Psoas muscle (tissue), 8 donors: ENCODE data around the gene TTC27. TPM values are rescaled to one million over a fixed set of nuclear protein-coding genes. Genes with fewer than 3 reads are reported as not detected.

Source experiments
- ATAC-seq, 4 donors: fragments of 200-7000 bp; cut with Tn5 transposase; one replicate each; pipeline ENCODE4 v1.9.1; 2020; ENCODE audit warnings: moderate library complexity in 3 of 4, mild to moderate bottlenecking in 2 of 4
- DNase-seq, 2 donors: peaks; one replicate each; pipeline ENCODE4 v3.0.0-alpha.2; 2020
- H3K27ac ChIP-seq: fragments of 200-600 bp; one replicate; pipeline ENCODE4 v1.8.0; 2022
- H3K27me3 ChIP-seq, 3 donors: fragments of 200-600 bp in 1 of 3; one replicate each; pipeline versions ENCODE4 v1.6.1 to v1.8.0; 2013 to 2022; ENCODE audit warnings: low read length in 2 of 3, mild to moderate bottlenecking in 2 of 3, moderate library complexity in 1 of 3; ENCODE audit not compliant: insufficient read depth in 3 of 3
- H3K36me3 ChIP-seq, 2 donors: fragments of 200-600 bp in 1 of 2; one replicate each; pipeline versions ENCODE4 v1.6.1 to v1.8.0; 2013 to 2022; ENCODE audit warnings: low read depth in 1 of 2, mild to moderate bottlenecking in 1 of 2, moderate library complexity in 1 of 2; ENCODE audit not compliant: insufficient read depth in 1 of 2
- H3K4me1 ChIP-seq: fragments of 200-600 bp; one replicate; pipeline ENCODE4 v1.8.0; 2022
- H3K4me3 ChIP-seq: fragments of 200-600 bp; one replicate; pipeline ENCODE4 v1.8.0; 2022; ENCODE audit warnings: mild to moderate bottlenecking
- H3K9me3 ChIP-seq: fragments of 200-600 bp; one replicate; pipeline ENCODE4 v1.8.0; 2022
- CTCF ChIP-seq: fragments of 200-600 bp; IDR thresholded peaks from one replicate; pipeline ENCODE4 v1.8.0; 2022; ENCODE audit warnings: antibody characterized with exemption
- WGBS, 3 donors: extraction: QIAGEN DNeasy Blood & Tissue Kit; methylation state at CpG; one replicate each; pipeline versions ENCODE4 v1.1.6 to v1.1.7; 2013; 5-methylcytosine and 5-hydroxymethylcytosine counted together
- intact Hi-C, 2 donors: fragments of 100-400 bp; cut with DNase I; formaldehyde crosslinking; loops; one replicate each; pipeline versions ENCODE4 v1.11.0 to v1.14.2; 2022
- polyA plus RNA-seq, 3 donors: library from polyadenylated mRNA; stranded (reverse); fragments of 200-250 nt; gene quantifications; one replicate each; pipeline ENCODE4 v1.2.3, GENCODE V29; 2013
- total RNA-seq, 4 donors: library from RNA; stranded (reverse); fragmentation: NEBNext Ultra II Directional in 2 of 4; extraction: Animal tissue kit (Norgen Biotek cat#: 25700) in 2 of 4; gene quantifications; one replicate each; pipeline versions ENCODE4 v1.2.1 to v1.2.4, GENCODE V29; 2021 to 2023
- donor health status: healthy with polysubstance abuse.
- donor health status: DM: no; HTN: no; CAD: no; lungs with moderate emphysema.
- donor health status: Bipolar disorder and iron deficiency.
- donor health status: healthy.
- donor health status: DM: yes; HTN: yes; CAD: no.
- donor health status: DM: no; HTN: no; CAD: no.
- donor health status: DM: no; HTN: no; CAD: no.
- donor health status: DM: yes; HTN: yes; CAD: no.

Gene TTC27
- total and polyA plus RNA-seq, 7 donors = 8.7 to 15.4 (median 12.2) TPM

GRCh38 chr2:32847734-32848133 is 219.9 kb downstream of the TTC27 start:
- Histone ChIP-seq H3K4me1 (peaks cover 10% of the 10 kb centered on the region), H3K9me3 (no peaks in the 10 kb centered on the region), H3K27ac (no peak overlapping the region), H3K4me3 (no peak overlapping the region), H3K27me3 (no peaks in the 10 kb centered on the region), H3K36me3 (no peaks in the 10 kb centered on the region)
- intact Hi-C loops = no loop called here
- ATAC-seq (no peak), DNase-seq (no peak)
- TF ChIP-seq CTCF = no peak

- TF ChIP-seq CTCF = no peak
- no peak for DNase-seq
- Histone ChIP-seq H3K9me3 (no peaks in the 10 kb centered on the region), H3K27me3 (no peaks in the 10 kb centered on the region), H3K4me3 (no peak overlapping the region), H3K27ac (no peak overlapping the region), H3K36me3 (no peaks in the 10 kb centered on the region), H3K4me1 (no peaks in the 10 kb centered on the region)
- ATAC-seq = peak in 1 of 4 donors; percentile 40
- intact Hi-C loops = no loop called here
- 74 to 85% (median 77%) methylated on average over 5 of the region's 5 CpGs for WGBS, 3 donors
Observed at GRCh38 chr2:32849456-32850194, 221.8 kb downstream of the TTC27 start.

- H3K27me3 ChIP-seq = no peaks in the 10 kb centered on the region
- no peak overlapping the region for H3K27ac ChIP-seq
- no peaks in the 10 kb centered on the region for H3K9me3 ChIP-seq
- no peak for DNase-seq
- no peak for ATAC-seq
- WGBS, 3 donors = 74 to 82% (median 78%) methylated on average over 4 of the region's 4 CpGs
- intact Hi-C loops = no loop called here
- no peak for TF ChIP-seq CTCF
- no peaks in the 10 kb centered on the region for H3K36me3 ChIP-seq
- H3K4me1 ChIP-seq = no peaks in the 10 kb centered on the region
- H3K4me3 ChIP-seq = no peak overlapping the region
Observed at GRCh38 chr2:32851777-32852439, 224.1 kb downstream of the TTC27 start.

- DNase-seq (no peak), ATAC-seq (no peak)
- H3K36me3 ChIP-seq = no peaks in the 10 kb centered on the region
- H3K4me1 ChIP-seq = no peaks in the 10 kb centered on the region
- intact Hi-C loops = no loop called here
- no peak for TF ChIP-seq CTCF
- H3K27ac ChIP-seq = no peak overlapping the region
- no peaks in the 10 kb centered on the region for H3K9me3 ChIP-seq
- no peaks in the 10 kb centered on the region for H3K27me3 ChIP-seq
- no peak overlapping the region for H3K4me3 ChIP-seq
- 72 to 80% (median 75%) methylated on average over 5 of the region's 5 CpGs for WGBS, 3 donors
Observed at GRCh38 chr2:32852856-32853255, 225.0 kb downstream of the TTC27 start.
